Breast epithelium (tissue), 4 donors: ENCODE measurements around the gene HEBP2. TPM values are rescaled to one million over a fixed set of nuclear protein-coding genes. Genes with fewer than 3 reads are reported as not detected.

Source experiments
- DNase-seq, 2 donors: peaks; one replicate each; pipeline ENCODE4 v3.0.0-alpha.2; 2019; ENCODE audit warnings: low spot score in 2 of 2
- H3K27ac ChIP-seq, 2 donors: fragments of 200-600 bp; sonication (generic) in 1 of 2; one replicate each; pipeline ENCODE4 v1.5.1; 2016 to 2019; ENCODE audit warnings: mild to moderate bottlenecking in 1 of 2
- H3K27me3 ChIP-seq, 2 donors: fragments of 200-600 bp; sonication (generic) in 1 of 2; one replicate each; pipeline versions ENCODE4 v1.5.1 to v1.6.0; 2017 to 2019; ENCODE audit warnings: control low read depth in 1 of 2, mild to moderate bottlenecking in 1 of 2
- H3K36me3 ChIP-seq: fragments of 200-600 bp; one replicate; pipeline ENCODE4 v1.5.1; 2019
- H3K4me1 ChIP-seq, 2 donors: fragments of 200-600 bp; sonication (generic); one replicate each; pipeline ENCODE4 v1.5.1; 2016 to 2019; ENCODE audit warnings: control low read depth in 1 of 2
- H3K4me3 ChIP-seq, 3 donors: fragments of 200-600 bp; sonication (generic); 1 replicate in 2 of 3; 2 replicates in 1 of 3; pipeline ENCODE4 v1.5.1; 2016 to 2019; ENCODE audit warnings: mild to moderate bottlenecking in 3 of 3, moderate library complexity in 2 of 3
- H3K9me3 ChIP-seq, 2 donors: fragments of 200-600 bp; sonication (generic) in 1 of 2; one replicate each; pipeline ENCODE4 v1.5.1; 2016 to 2019; ENCODE audit warnings: control low read depth in 1 of 2
- POLR2A ChIP-seq: fragments of 450-650 bp; IDR thresholded peaks from one replicate; pipeline ENCODE4 v1.6.1; 2016; ENCODE audit warnings: antibody characterized with exemption, mild to moderate bottlenecking, moderate library complexity
- POLR2AphosphoS5 ChIP-seq, 3 donors: sonication (generic); formaldehyde crosslinking; IDR thresholded peaks; one replicate each; pipeline ENCODE4 v1.6.1; 2017; ENCODE audit warnings: antibody characterized with exemption in 3 of 3
- intact Hi-C: fragments of 100-400 bp; cut with DNase I; formaldehyde crosslinking; loops from one replicate; pipeline ENCODE4 v1.15.1; 2023; ENCODE audit warnings: low total_unique reads
- total RNA-seq, 3 donors: library from RNA; depleted of rRNA; stranded (reverse); fragments of >200 nt; gene quantifications; one replicate each; pipeline ENCODE4 v1.1.0, GENCODE V29; 2016
- TF ChIP-seq, protein P1 (sequence below), 3 donors: fragments of 450-650 bp; IDR thresholded peaks; one replicate each; pipeline ENCODE4 v1.5.1; 2016 to 2017; ENCODE audit warnings: antibody characterized with exemption in 3 of 3, mild to moderate bottlenecking in 3 of 3, moderate library complexity in 3 of 3

Gene HEBP2
- total RNA-seq, 3 donors from 2014 or later = 66.2 to 321 (median 72.6) TPM

DNA sequence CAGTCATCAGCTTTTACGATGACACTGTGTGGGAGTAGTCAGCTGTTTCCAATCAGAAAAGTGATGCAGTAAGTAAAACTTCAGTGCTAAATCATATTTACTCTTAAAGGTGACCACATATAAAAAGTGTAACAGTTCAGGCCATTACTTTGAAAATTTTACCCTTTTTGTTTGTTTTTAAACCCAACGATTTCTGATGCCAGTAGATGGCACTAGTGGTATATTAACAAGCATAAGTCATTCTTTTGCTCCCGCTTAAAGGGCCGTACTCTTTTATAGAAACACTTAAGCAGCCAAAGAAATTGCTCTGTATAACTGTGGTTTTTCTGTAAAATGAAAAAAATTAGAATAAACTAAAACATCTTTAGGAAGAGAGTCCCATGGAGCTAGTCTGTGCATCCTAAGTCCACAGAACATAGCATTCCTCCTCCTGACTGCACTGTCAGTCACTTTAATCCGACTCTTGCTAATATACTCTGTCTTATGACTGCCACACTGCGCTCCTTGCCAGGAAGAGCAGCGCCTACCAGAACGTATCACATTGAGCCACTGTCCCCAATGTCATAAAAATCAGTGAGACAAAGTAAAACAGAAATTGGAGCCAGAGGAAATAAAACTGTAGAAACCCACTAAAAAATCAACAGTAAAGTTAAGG lies 25.0 kb downstream of the HEBP2 start:
- Histone ChIP-seq H3K27me3 (no peaks in the 10 kb centered on the region), H3K4me1 (no peaks in the 10 kb centered on the region), H3K4me3 (peak overlapping the region in 1 of 3 donors; percentile 28), H3K36me3 (no peaks in the 10 kb centered on the region), H3K9me3 (no peaks in the 10 kb centered on the region), H3K27ac (peak overlapping the region in 1 of 2 donors; percentile 21)
- intact Hi-C loops = no loop called here
- DNase-seq = no peak
- TF ChIP-seq POLR2AphosphoS5 (IDR thresholded peaks at IDR 0.05) = no peak
- TF ChIP-seq, protein P1, sequence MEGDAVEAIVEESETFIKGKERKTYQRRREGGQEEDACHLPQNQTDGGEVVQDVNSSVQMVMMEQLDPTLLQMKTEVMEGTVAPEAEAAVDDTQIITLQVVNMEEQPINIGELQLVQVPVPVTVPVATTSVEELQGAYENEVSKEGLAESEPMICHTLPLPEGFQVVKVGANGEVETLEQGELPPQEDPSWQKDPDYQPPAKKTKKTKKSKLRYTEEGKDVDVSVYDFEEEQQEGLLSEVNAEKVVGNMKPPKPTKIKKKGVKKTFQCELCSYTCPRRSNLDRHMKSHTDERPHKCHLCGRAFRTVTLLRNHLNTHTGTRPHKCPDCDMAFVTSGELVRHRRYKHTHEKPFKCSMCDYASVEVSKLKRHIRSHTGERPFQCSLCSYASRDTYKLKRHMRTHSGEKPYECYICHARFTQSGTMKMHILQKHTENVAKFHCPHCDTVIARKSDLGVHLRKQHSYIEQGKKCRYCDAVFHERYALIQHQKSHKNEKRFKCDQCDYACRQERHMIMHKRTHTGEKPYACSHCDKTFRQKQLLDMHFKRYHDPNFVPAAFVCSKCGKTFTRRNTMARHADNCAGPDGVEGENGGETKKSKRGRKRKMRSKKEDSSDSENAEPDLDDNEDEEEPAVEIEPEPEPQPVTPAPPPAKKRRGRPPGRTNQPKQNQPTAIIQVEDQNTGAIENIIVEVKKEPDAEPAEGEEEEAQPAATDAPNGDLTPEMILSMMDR (IDR thresholded peaks at IDR 0.05) = peak in 2 of 3 donors; percentile 69 to 70

DNA sequence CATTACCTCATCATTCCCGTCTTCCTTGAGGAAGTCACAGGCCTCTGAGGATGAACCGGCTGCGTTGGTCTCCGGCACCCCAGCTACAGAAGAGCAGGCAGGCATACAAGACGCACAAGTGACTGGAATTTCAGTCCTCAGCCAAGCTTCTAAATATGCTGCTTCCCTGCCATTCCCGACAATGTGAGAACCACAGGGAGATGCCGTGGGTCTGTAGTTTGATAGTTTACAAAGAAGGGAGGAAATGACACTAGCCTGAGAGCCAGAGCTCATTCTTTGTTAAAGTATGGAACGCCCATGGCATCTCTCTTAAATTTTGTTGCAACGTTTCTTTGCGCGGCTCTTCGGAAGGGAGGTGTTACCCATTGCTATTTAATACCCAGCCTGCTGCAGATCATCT lies 25.7 kb downstream of the HEBP2 start:
- Histone ChIP-seq H3K4me3 (peak overlapping the region in 2 of 3 donors; percentile 26 to 28), H3K9me3 (no peaks in the 10 kb centered on the region), H3K4me1 (no peaks in the 10 kb centered on the region), H3K27me3 (no peaks in the 10 kb centered on the region), H3K36me3 (no peaks in the 10 kb centered on the region), H3K27ac (peak overlapping the region in 1 of 2 donors; percentile 21)
- TF ChIP-seq POLR2AphosphoS5 (IDR thresholded peaks at IDR 0.05) (no peak), POLR2A (no peak)
- TF ChIP-seq, protein P1 (IDR thresholded peaks at IDR 0.05) = no peak
- no peak for DNase-seq
- intact Hi-C loops = no loop called here

DNA sequence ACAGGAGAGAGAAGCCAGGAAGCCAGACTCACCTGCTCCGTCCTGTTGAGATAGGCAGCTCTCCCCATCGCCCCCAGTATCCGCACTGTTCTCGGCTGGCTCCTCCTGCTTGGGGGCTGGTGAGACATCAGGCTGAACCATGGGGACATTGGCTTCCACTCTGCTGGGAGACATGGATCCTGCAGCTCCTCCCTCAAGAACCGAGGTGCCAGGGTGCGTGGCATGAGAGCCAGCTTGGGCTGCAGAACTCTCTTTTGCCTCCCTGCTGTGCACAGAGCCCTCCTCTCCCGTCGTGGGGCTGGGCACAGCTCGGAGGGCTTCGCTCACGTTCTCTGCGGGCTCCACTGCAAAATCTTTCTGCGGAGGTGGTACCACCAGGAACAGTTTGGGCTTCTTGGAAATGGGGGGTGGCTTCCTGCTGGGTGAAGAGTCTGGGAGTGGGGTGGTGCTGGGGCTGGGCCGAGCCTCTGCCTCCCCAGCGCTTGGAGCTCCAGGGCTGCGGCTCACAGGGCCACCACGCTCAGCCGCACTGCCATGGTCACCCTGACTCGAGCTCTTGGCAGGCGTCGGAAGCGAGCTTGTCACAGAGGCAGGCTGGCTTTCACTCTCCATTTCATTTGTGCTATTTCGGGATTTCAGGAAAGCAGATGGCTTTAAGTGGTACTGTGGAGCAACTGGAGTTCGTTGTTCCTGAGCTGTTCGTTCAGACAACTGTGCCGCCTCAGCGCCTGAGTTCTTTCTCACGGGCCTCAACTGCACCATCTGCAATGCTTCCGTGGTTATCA lies 26.5 kb downstream of the HEBP2 start:
- TF ChIP-seq POLR2AphosphoS5 (IDR thresholded peaks at IDR 0.05) (no peak), POLR2A (no peak)
- TF ChIP-seq, protein P1 (IDR thresholded peaks at IDR 0.05) = no peak
- H3K36me3 ChIP-seq = no peaks in the 10 kb centered on the region
- H3K4me1 ChIP-seq = no peaks in the 10 kb centered on the region
- no peaks in the 10 kb centered on the region for H3K27me3 ChIP-seq
- no peak overlapping the region for H3K27ac ChIP-seq
- intact Hi-C loops = no loop called here
- DNase-seq = no peak
- no peaks in the 10 kb centered on the region for H3K9me3 ChIP-seq
- H3K4me3 ChIP-seq = peak overlapping the region in 2 of 3 donors; percentile 28 to 29

DNA sequence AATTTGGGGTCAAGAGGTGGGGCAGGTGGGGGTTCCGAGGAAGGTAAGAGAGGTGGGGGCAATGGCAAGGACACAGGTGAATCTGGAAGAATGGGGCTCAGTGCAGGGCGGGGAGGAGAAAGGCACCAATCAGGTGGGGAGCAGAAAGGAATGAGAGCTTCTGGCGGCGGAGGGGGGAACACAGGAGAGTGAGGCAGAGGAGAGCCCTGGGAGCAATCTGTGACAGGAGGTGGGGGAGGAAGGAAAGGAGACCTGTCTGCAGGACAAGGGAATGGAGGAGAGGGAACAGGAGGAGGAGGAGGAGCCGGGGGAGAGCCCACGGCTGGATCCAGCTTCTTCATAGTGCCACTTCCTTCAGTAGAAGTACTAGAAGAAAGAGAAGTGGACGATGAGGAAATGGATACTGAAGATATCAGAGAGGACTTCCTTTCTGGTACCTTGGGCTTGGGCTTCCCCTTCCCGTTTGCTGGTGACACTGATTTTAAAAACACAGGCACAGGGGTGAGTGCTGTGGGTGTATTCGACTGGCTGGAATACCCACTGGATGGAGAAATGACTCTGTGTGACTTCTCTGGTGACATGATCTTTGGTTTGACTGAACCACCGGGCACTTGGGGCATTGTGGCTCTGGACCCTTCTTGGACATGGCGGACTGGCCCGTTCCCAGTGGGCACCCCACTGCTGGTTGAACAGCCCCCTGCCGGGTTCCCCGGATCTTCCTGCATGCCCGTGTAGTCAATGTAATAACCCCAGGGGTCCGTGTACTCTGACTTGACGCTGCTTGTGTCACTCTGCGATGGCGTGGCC lies 27.4 kb downstream of the HEBP2 start:
- Histone ChIP-seq H3K4me1 (no peaks in the 10 kb centered on the region), H3K27ac (no peak overlapping the region), H3K36me3 (no peaks in the 10 kb centered on the region), H3K9me3 (no peaks in the 10 kb centered on the region), H3K4me3 (no peak overlapping the region), H3K27me3 (no peaks in the 10 kb centered on the region)
- no peak for TF ChIP-seq POLR2A
- TF ChIP-seq POLR2AphosphoS5 (IDR thresholded peaks at IDR 0.05) = no peak
- TF ChIP-seq, protein P1 (IDR thresholded peaks at IDR 0.05) = no peak
- DNase-seq = no peak
- intact Hi-C loops = no loop called here

DNA sequence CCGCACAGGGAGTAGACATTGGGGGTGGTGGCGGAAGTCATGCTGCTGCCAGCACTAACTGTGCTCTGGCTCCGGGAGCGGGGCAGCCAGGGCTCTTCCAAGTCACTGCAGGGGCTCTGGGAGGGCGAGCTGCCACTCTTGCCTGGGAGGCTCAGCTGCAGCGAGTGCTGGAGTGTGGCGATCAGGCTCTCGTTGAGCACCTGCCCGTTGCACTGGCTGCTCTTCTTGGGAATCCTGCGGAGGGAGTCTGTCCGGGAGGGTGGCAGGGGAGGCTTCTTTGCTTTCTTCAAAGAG lies 28.0 kb downstream of the HEBP2 start:
- Histone ChIP-seq H3K27ac (no peak overlapping the region), H3K9me3 (no peaks in the 10 kb centered on the region), H3K27me3 (no peaks in the 10 kb centered on the region), H3K4me1 (no peaks in the 10 kb centered on the region), H3K4me3 (no peak overlapping the region), H3K36me3 (no peaks in the 10 kb centered on the region)
- no peak for DNase-seq
- TF ChIP-seq POLR2A = no peak
- TF ChIP-seq, protein P1 (IDR thresholded peaks at IDR 0.05) = no peak
- no peak for TF ChIP-seq POLR2AphosphoS5 (IDR thresholded peaks at IDR 0.05)
- intact Hi-C loops = no loop called here
